Pancreas (tissue), 10 donors: ENCODE results near the gene LHFPL3. TPM values are rescaled to one million over a fixed set of nuclear protein-coding genes. Genes with fewer than 3 reads are reported as not detected.

ENCODE experiments used
- ATAC-seq, 4 donors: fragments of 200-7000 bp; cut with Tn5 transposase; one replicate each; pipeline versions ENCODE4 v1.8.0 to v1.9.1; 2020; ENCODE audit warnings: mild to moderate bottlenecking in 4 of 4, moderate library complexity in 4 of 4
- DNase-seq, 6 donors: peaks; one replicate each; pipeline ENCODE4 v3.0.0-alpha.2; 2020
- FAIRE-seq: peaks from 2 replicates; lab custom pipeline; 2012; peaks lifted over from hg19 to GRCh38; lab: Jason Lieb, UNC
- H3K27ac ChIP-seq, 4 donors: fragments of 200-600 bp; sonication (generic); 1 replicate in 3 of 4; 2 replicates in 1 of 4; pipeline versions ENCODE4 v1.5.0 to v1.8.0; 2020
- H3K27me3 ChIP-seq, 4 donors: fragments of 200-600 bp; one replicate each; pipeline ENCODE4 v1.8.0; 2021
- H3K36me3 ChIP-seq, 3 donors: fragments of 200-600 bp; sonication (generic) in 1 of 3; one replicate each; pipeline versions ENCODE4 v1.5.0 to v1.8.0; 2020 to 2021
- H3K4me1 ChIP-seq, 3 donors: fragments of 200-600 bp; one replicate each; pipeline ENCODE4 v1.8.0; 2021
- H3K4me3 ChIP-seq, 4 donors: fragments of 200-600 bp; sonication (generic) in 2 of 4; one replicate each; pipeline versions ENCODE4 v1.5.0 to v1.8.0; 2020 to 2021
- H3K9me3 ChIP-seq, 4 donors: fragments of 200-600 bp; one replicate each; pipeline ENCODE4 v1.8.0; 2021
- CTCF ChIP-seq, 4 donors: fragments of 200-600 bp; sonication (generic) in 3 of 4; IDR thresholded peaks; one replicate each; pipeline versions ENCODE4 v1.5.0 to v1.8.0; 2021; ENCODE audit warnings: antibody characterized with exemption in 4 of 4
- WGBS, 2 donors: extraction: QIAGEN DNeasy Blood & Tissue Kit; methylation state at CpG; one replicate each; pipeline ENCODE4 v1.1.7; 2013; 5-methylcytosine and 5-hydroxymethylcytosine counted together
- intact Hi-C, 3 donors: fragments of 100-400 bp; cut with DNase I; formaldehyde crosslinking; loops; one replicate each; pipeline versions ENCODE4 v1.11.1 to v1.14.2; 2022
- polyA plus RNA-seq, 2 donors: library from polyadenylated mRNA; stranded (reverse); fragments of 200-250 nt; gene quantifications; one replicate each; pipeline ENCODE4 v1.2.3, GENCODE V29; 2013
- total RNA-seq, 6 donors: library from RNA; stranded (reverse); fragmentation: NEBNext Ultra II Directional in 4 of 6; extraction: Animal tissue kit (Norgen Biotek cat#: 25700) in 4 of 6; gene quantifications; one replicate each; pipeline versions ENCODE4 v1.2.1 to v1.2.4, GENCODE V29; 2021 to 2023
- donor health status: healthy with polysubstance abuse.
- donor health status: DM: no; HTN: no; CAD: no; lungs with moderate emphysema.
- donor health status: DM: no; HTN: no; CAD: no.
- donor health status: control.
- donor health status: control.
- donor health status: Bipolar disorder and iron deficiency.
- donor health status: DM: yes; HTN: yes; CAD: no.
- donor health status: DM: no; HTN: no; CAD: no.
- donor health status: DM: no; HTN: no; CAD: no.
- donor health status: DM: yes; HTN: yes; CAD: no.

Gene LHFPL3
- total and polyA plus RNA-seq, 8 donors: not detected

- TF ChIP-seq CTCF (IDR thresholded peaks at IDR 0.05): no peak
- H3K27ac ChIP-seq: no peak overlapping the region
- no peak for DNase-seq
- no peak overlapping the region for H3K4me3 ChIP-seq
- 64 to 71% methylated on average over 5 of the region's 5 CpGs for WGBS, 2 donors
- H3K27me3 ChIP-seq: no peaks in the 10 kb centered on the region
- no peaks in the 10 kb centered on the region for H3K9me3 ChIP-seq
- intact Hi-C loops: no loop called here
- no peak for FAIRE-seq
- no peaks in the 10 kb centered on the region for H3K36me3 ChIP-seq
- no peaks in the 10 kb centered on the region for H3K4me1 ChIP-seq
- ATAC-seq: no peak
Measured at GRCh38 chr7:104499975-104500374, 171.6 kb downstream of the LHFPL3 start.

- Histone ChIP-seq H3K4me1 (no peaks in the 10 kb centered on the region), H3K27ac (no peak overlapping the region), H3K36me3 (no peaks in the 10 kb centered on the region), H3K27me3 (no peaks in the 10 kb centered on the region), H3K9me3 (no peaks in the 10 kb centered on the region), H3K4me3 (no peak overlapping the region)
- ATAC-seq (no peak), DNase-seq (no peak), FAIRE-seq (no peak)
- intact Hi-C loops: no loop called here
- no peak for TF ChIP-seq CTCF (IDR thresholded peaks at IDR 0.05)
Measured at GRCh38 chr7:104509874-104510273, 181.5 kb downstream of the LHFPL3 start.

- Histone ChIP-seq H3K36me3 (no peaks in the 10 kb centered on the region), H3K27me3 (no peaks in the 10 kb centered on the region), H3K4me3 (no peak overlapping the region), H3K4me1 (no peaks in the 10 kb centered on the region), H3K9me3 (no peaks in the 10 kb centered on the region), H3K27ac (no peak overlapping the region)
- DNase-seq (no peak), FAIRE-seq (no peak), ATAC-seq (no peak)
- TF ChIP-seq CTCF (IDR thresholded peaks at IDR 0.05): no peak
- 60 to 64% methylated on average over 3 of the region's 3 CpGs for WGBS, 2 donors
- intact Hi-C loops: no loop called here
Measured at GRCh38 chr7:104524853-104525252, 196.4 kb downstream of the LHFPL3 start.

- no peaks in the 10 kb centered on the region for H3K9me3 ChIP-seq
- intact Hi-C loops: no loop called here
- H3K4me3 ChIP-seq: no peak overlapping the region
- no peak overlapping the region for H3K27ac ChIP-seq
- TF ChIP-seq CTCF (IDR thresholded peaks at IDR 0.05): no peak
- FAIRE-seq (no peak), ATAC-seq (no peak), DNase-seq (no peak)
- no peaks in the 10 kb centered on the region for H3K27me3 ChIP-seq
- H3K4me1 ChIP-seq: no peaks in the 10 kb centered on the region
- H3K36me3 ChIP-seq: no peaks in the 10 kb centered on the region
Measured at GRCh38 chr7:104528142-104528541, 199.7 kb downstream of the LHFPL3 start.

- intact Hi-C loops: no loop called here
- Histone ChIP-seq H3K4me1 (no peaks in the 10 kb centered on the region), H3K36me3 (no peaks in the 10 kb centered on the region), H3K27ac (no peak overlapping the region), H3K27me3 (no peaks in the 10 kb centered on the region), H3K4me3 (no peak overlapping the region), H3K9me3 (no peaks in the 10 kb centered on the region)
- TF ChIP-seq CTCF (IDR thresholded peaks at IDR 0.05): no peak
- FAIRE-seq (no peak), ATAC-seq (no peak), DNase-seq (no peak)
- 76% methylated on average over 2 of the region's 2 CpGs for WGBS, 2 donors
Measured at GRCh38 chr7:104529567-104529966, 201.2 kb downstream of the LHFPL3 start.
